Measurements from ENCODE around the gene KLK5. TPM values are rescaled to one million over a fixed set of nuclear protein-coding genes. Genes with fewer than 3 reads are reported as not detected.

The KLK5 gene
- total and polyA plus RNA-seq, 2 donors (not counting 1 experiment from before 2014, with no cell fraction given): not detected

DNA sequence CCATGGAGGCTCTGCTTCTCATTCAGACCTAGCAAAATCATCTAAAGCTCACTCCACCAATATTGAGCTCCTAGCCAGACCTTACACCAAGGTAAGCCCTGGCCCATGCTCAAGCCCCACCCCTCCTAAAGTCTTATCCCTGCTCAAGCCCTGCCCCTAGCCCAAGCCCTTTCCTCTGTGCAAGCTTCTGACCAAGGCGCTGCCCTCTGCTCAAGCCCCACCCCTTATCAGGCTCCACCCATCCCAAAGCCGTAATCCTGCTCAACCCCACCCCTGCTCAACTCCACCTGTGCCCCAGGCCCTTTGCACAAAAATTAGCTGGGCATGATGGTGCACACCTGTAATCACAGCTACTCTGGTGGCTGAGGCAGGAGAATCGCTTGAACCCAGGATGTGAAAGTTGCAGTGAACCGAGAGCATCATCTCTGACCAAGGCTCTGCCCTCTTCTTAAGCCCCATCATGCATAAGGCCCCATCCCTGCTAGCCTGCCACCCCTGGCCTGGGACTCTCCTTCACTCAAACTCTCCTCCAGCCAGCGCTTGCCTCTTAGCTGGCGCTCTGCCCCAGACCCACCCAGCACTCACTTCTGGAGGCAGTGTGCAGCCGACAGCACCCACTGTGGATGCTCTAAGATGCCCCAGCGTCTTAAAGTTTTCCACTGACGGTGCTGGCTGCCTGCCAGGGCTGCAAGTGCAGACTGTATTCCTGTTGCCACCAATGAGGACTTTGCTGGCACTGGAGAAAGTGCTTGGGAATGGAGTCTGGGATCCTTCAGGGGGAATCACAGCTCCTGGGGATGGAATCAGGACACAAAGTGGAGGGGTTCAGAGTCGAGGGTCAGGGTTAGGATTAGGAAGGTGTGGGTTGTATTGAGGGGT, 58.1 kb downstream of the KLK5 start:
- no peak for DNase-seq

More for the DNA sequence above, 58.1 kb downstream of the KLK5 start:
- Mint-ChIP-seq H3K4me1 (peaks cover 69% of the 10 kb centered on the region), H3K27me3 (no peaks in the 10 kb centered on the region), H3K27ac (peak overlapping the region; percentile 80), H3K4me3 (no peak overlapping the region), H3K9me3 (ENCODE audit: insufficient read depth) (no peaks in the 10 kb centered on the region)
- H3K4me1 ChIP-seq (ENCODE audit: control insufficient read depth in 2 of 2, insufficient read depth in 2 of 2, low read length in 2 of 2): peaks cover 36 to 43% of the 10 kb centered on the region in 2 donors
- no peaks in the 10 kb centered on the region for H4K20me1 ChIP-seq (ENCODE audit: control insufficient read depth, insufficient read depth, low read length, poor library complexity, severe bottlenecking)
- H2AFZ ChIP-seq (ENCODE audit: insufficient read depth, low read depth, low read length, poor library complexity, severe bottlenecking): no peak overlapping the region
- no peaks in the 10 kb centered on the region for H3K79me2 ChIP-seq (ENCODE audit: control insufficient read depth, insufficient read depth, low read length)
- no peak for TF ChIP-seq EZH2 (IDR thresholded peaks at IDR 0.05; ENCODE audit: borderline replicate concordance, insufficient read depth, low read depth, low read length, poor library complexity, severe bottlenecking)
- TF ChIP-seq, protein P1, sequence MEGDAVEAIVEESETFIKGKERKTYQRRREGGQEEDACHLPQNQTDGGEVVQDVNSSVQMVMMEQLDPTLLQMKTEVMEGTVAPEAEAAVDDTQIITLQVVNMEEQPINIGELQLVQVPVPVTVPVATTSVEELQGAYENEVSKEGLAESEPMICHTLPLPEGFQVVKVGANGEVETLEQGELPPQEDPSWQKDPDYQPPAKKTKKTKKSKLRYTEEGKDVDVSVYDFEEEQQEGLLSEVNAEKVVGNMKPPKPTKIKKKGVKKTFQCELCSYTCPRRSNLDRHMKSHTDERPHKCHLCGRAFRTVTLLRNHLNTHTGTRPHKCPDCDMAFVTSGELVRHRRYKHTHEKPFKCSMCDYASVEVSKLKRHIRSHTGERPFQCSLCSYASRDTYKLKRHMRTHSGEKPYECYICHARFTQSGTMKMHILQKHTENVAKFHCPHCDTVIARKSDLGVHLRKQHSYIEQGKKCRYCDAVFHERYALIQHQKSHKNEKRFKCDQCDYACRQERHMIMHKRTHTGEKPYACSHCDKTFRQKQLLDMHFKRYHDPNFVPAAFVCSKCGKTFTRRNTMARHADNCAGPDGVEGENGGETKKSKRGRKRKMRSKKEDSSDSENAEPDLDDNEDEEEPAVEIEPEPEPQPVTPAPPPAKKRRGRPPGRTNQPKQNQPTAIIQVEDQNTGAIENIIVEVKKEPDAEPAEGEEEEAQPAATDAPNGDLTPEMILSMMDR (IDR thresholded peaks at IDR 0.05): no peak
- no peak overlapping the region for H3K4me3 ChIP-seq (ENCODE audit: control extremely low read depth in 1 of 5, extremely low read depth in 1 of 5, insufficient read depth in 1 of 5, low read depth in 2 of 5, low read length in 4 of 5)
- 81% methylated on average over 10 of the region's 10 CpGs for WGBS (ENCODE audit: insufficient coverage)
- H3K9ac ChIP-seq (ENCODE audit: low read length): no peak overlapping the region
- peaks cover 2 to 17% (median 12%) of the 10 kb centered on the region in 3 donors for H3K9me3 ChIP-seq (ENCODE audit: control extremely low read depth in 1 of 3, control insufficient read depth in 2 of 3, insufficient read depth in 1 of 3, low read length in 2 of 3)
- ATAC-seq (ENCODE audit: low read depth): no peak
- ChIA-PET CTCF (interaction anchor here (0.7 to 2.9 kb wide), 2 partner anchors 27 to 383 kb away, joined by 3 to 10 read pairs; no protein-coding TSS in a partner anchor), POLR2A (interaction anchor here (0.9 to 1.9 kb wide), 3 partner anchors 19 to 566 kb away, joined by 3 to 4 read pairs (median 4); no protein-coding TSS in a partner anchor)
- no peak overlapping the region for H3K4me2 ChIP-seq (replicated peaks; ENCODE audit: low read depth, low read length, poor library complexity, severe bottlenecking)
- H3K27ac ChIP-seq (ENCODE audit: low read length in 2 of 2): no peak overlapping the region
- H3K36me3 ChIP-seq (replicated peaks in 1 of 2; ENCODE audit: control extremely low read depth in 1 of 2, control insufficient read depth in 1 of 2, extremely low read depth in 1 of 2, insufficient read depth in 2 of 2, low read length in 1 of 2): no peaks in the 10 kb centered on the region
- intact Hi-C loops (cut with micrococcal nuclease): loop anchor here (5.0 kb wide), 3 partner anchors 57 to 537 kb away; no protein-coding TSS in a partner anchor
- H3K27me3 ChIP-seq (replicated peaks in 1 of 4; ENCODE audit: control extremely low read depth in 1 of 4, control insufficient read depth in 3 of 4, insufficient read depth in 4 of 4, low read length in 3 of 4): no peaks in the 10 kb centered on the region

Other genes with a start within 250 kb of the KLK5 start
- not detected in 2 replicates for gene SHANK1, start 233.2 kb downstream of the KLK5 start, total RNA-seq
- gene SHANK1, start 233.2 kb downstream of the KLK5 start, polyA plus RNA-seq: 0.03 TPM in 1 of 2 replicates, not detected in the other
- 0.34 and 0.52 TPM in 2 replicates for gene CLEC11A, start 229.7 kb downstream of the KLK5 start, total RNA-seq
- gene CLEC11A, start 229.7 kb downstream of the KLK5 start, polyA plus RNA-seq: 1.6 and 2.8 TPM in 2 replicates
- not detected in 2 replicates for gene GPR32, start 182.6 kb downstream of the KLK5 start, total RNA-seq
- gene GPR32, start 182.6 kb downstream of the KLK5 start, polyA plus RNA-seq: not detected in 2 replicates
- gene ACP4, start 162.6 kb downstream of the KLK5 start, total RNA-seq: not detected in 2 replicates
- gene ACP4, start 162.6 kb downstream of the KLK5 start, polyA plus RNA-seq: not detected in 2 replicates
- 15.2 and 16.9 TPM in 2 replicates for gene KLK1, start 129.3 kb downstream of the KLK5 start, total RNA-seq
- gene KLK1, start 129.3 kb downstream of the KLK5 start, polyA plus RNA-seq: 4.3 and 9.5 TPM in 2 replicates
- gene KLK15, start 119.5 kb downstream of the KLK5 start, total RNA-seq: not detected in 2 replicates
- 0.07 TPM in 1 of 2 replicates, not detected in the other for gene KLK15, start 119.5 kb downstream of the KLK5 start, polyA plus RNA-seq
- gene KLK3, start 98.1 kb downstream of the KLK5 start, total RNA-seq: not detected in 2 replicates
- gene KLK3, start 98.1 kb downstream of the KLK5 start, polyA plus RNA-seq: not detected in 2 replicates
- 1.7 TPM in 2 replicates for gene KLK2, start 79.6 kb downstream of the KLK5 start, total RNA-seq
- 0.60 and 1.2 TPM in 2 replicates for gene KLK2, start 79.6 kb downstream of the KLK5 start, polyA plus RNA-seq
- gene KLK4, start 41.6 kb downstream of the KLK5 start, total RNA-seq: 0.52 and 1.00 TPM in 2 replicates
- 0.45 TPM in 1 of 2 replicates, not detected in the other for gene KLK4, start 41.6 kb downstream of the KLK5 start, polyA plus RNA-seq
- gene KLK6, start 16.6 kb upstream of the KLK5 start, total RNA-seq: not detected in 2 replicates
- not detected in 2 replicates for gene KLK6, start 16.6 kb upstream of the KLK5 start, polyA plus RNA-seq
- gene KLK7, start 30.9 kb upstream of the KLK5 start, total RNA-seq: not detected in 2 replicates
- not detected in 2 replicates for gene KLK7, start 30.9 kb upstream of the KLK5 start, polyA plus RNA-seq
- not detected in 2 replicates for gene KLK8, start 48.6 kb upstream of the KLK5 start, total RNA-seq
- gene KLK8, start 48.6 kb upstream of the KLK5 start, polyA plus RNA-seq: not detected in 2 replicates
- gene KLK10, start 66.7 kb upstream of the KLK5 start, total RNA-seq: not detected in 2 replicates
- not detected in 2 replicates for gene KLK10, start 66.7 kb upstream of the KLK5 start, polyA plus RNA-seq
- gene KLK11, start 73.6 kb upstream of the KLK5 start, total RNA-seq: not detected in 2 replicates
- gene KLK11, start 73.6 kb upstream of the KLK5 start, polyA plus RNA-seq: not detected in 2 replicates
- gene KLK12, start 82.0 kb upstream of the KLK5 start, total RNA-seq: not detected in 2 replicates
- gene KLK12, start 82.0 kb upstream of the KLK5 start, polyA plus RNA-seq: not detected in 2 replicates
- not detected in 2 replicates for gene KLK13, start 112.1 kb upstream of the KLK5 start, total RNA-seq
- not detected in 2 replicates for gene KLK13, start 112.1 kb upstream of the KLK5 start, polyA plus RNA-seq
- 0.59 and 0.63 TPM in 2 replicates for gene KLK14, start 129.8 kb upstream of the KLK5 start, total RNA-seq
- gene KLK14, start 129.8 kb upstream of the KLK5 start, polyA plus RNA-seq: 0.49 and 1.5 TPM in 2 replicates
- 8.1 and 8.2 TPM in 2 replicates for gene CTU1, start 155.4 kb upstream of the KLK5 start, total RNA-seq
- 4.3 and 8.4 TPM in 2 replicates for gene CTU1, start 155.4 kb upstream of the KLK5 start, polyA plus RNA-seq
- gene SIGLEC9, start 171.9 kb upstream of the KLK5 start, total RNA-seq: not detected in 2 replicates
- 0.32 and 0.72 TPM in 2 replicates for gene SIGLEC9, start 171.9 kb upstream of the KLK5 start, polyA plus RNA-seq
- gene SIGLEC7, start 189.3 kb upstream of the KLK5 start, total RNA-seq: not detected in 2 replicates
- gene SIGLEC7, start 189.3 kb upstream of the KLK5 start, polyA plus RNA-seq: 0.37 and 0.52 TPM in 2 replicates